Lung (tissue), 16 donors: ENCODE data around the gene R3HDML. TPM values are rescaled to one million over a fixed set of nuclear protein-coding genes. Genes with fewer than 3 reads are reported as not detected.
A peak's percentile ranks its signal among the peaks of the same experiment; 100 is the strongest.

Source experiments
- ATAC-seq: fragments of 200-7000 bp; cut with Tn5 transposase; one replicate; pipeline ENCODE4 v1.9.1; 2020; ENCODE audit warnings: moderate number of reproducible peaks; ENCODE audit not compliant: insufficient read depth, low FRiP score
- DNase-seq, 3 donors: peaks; one replicate each; pipeline ENCODE4 v3.0.0-alpha.2; 2013 to 2017
- H3K27ac ChIP-seq, 2 donors: one replicate each; pipeline ENCODE4 v1.5.1; 2013; ENCODE audit warnings: mild to moderate bottlenecking in 2 of 2, moderate library complexity in 2 of 2, control low read depth in 1 of 2, inconsistent platforms in 1 of 2, low read depth in 1 of 2, low read length in 1 of 2
- H3K27me3 ChIP-seq, 3 donors: one replicate each; pipeline ENCODE4 v1.5.1; 2013; ENCODE audit warnings: low read length in 2 of 3; ENCODE audit not compliant: control insufficient read depth in 3 of 3, insufficient read depth in 3 of 3
- H3K36me3 ChIP-seq, 4 donors: one replicate each; pipeline ENCODE4 v1.5.1; 2013; ENCODE audit warnings: low read length in 4 of 4, mild to moderate bottlenecking in 1 of 4, moderate library complexity in 1 of 4; ENCODE audit not compliant: control insufficient read depth in 4 of 4, insufficient read depth in 4 of 4
- H3K4me1 ChIP-seq, 5 donors: one replicate each; pipeline ENCODE4 v1.5.1; 2013; ENCODE audit warnings: low read length in 5 of 5, mild to moderate bottlenecking in 2 of 5, moderate library complexity in 1 of 5; ENCODE audit not compliant: control insufficient read depth in 5 of 5, insufficient read depth in 5 of 5
- H3K4me3 ChIP-seq: one replicate; pipeline ENCODE4 v1.5.1; 2013; ENCODE audit warnings: mild to moderate bottlenecking, control low read depth, moderate library complexity
- H3K9ac ChIP-seq, 2 donors: one replicate each; pipeline ENCODE4 v1.5.1; 2013; ENCODE audit warnings: low read length in 2 of 2, control low read depth in 1 of 2; ENCODE audit not compliant: insufficient read depth in 1 of 2
- H3K9me3 ChIP-seq, 4 donors: one replicate each; pipeline ENCODE4 v1.5.1; 2013; ENCODE audit warnings: low read length in 3 of 4, mild to moderate bottlenecking in 1 of 4, moderate library complexity in 1 of 4; ENCODE audit not compliant: control insufficient read depth in 4 of 4, insufficient read depth in 3 of 4
- WGBS, 2 donors: extraction: QIAGEN DNeasy Blood & Tissue Kit; methylation state at CpG; one replicate each; pipeline ENCODE4 v1.1.7; 2013; 5-methylcytosine and 5-hydroxymethylcytosine counted together
- long read RNA-seq, 5 donors: transcript quantifications; one replicate each; lab custom pipeline, GENCODE V29; 2026
- polyA plus RNA-seq, 2 donors: library from polyadenylated mRNA; stranded (reverse); fragments of 200-250 nt; gene quantifications; one replicate each; pipeline ENCODE4 v1.2.1, GENCODE V29; 2013
- total RNA-seq, 2 donors: library from RNA; depleted of rRNA in 1 of 2; stranded (reverse); fragments of >200 nt in 1 of 2; gene quantifications; one replicate each; pipeline ENCODE4 v1.2.1, GENCODE V29; 2014 to 2021
- TF ChIP-seq, protein P1 (sequence below): IDR thresholded peaks from 2 replicates; pipeline ENCODE4 v1.5.1; 2012; ENCODE audit warnings: mild to moderate bottlenecking; ENCODE audit errors: control extremely low read depth, extremely low read depth
- donor health status: control.
- donor health status: control.
- donor health status: Bipolar disorder and iron deficiency.
- donor health status: healthy.
- donor health status: DM: yes; HTN: yes; CAD: no.

The R3HDML gene, protein sequence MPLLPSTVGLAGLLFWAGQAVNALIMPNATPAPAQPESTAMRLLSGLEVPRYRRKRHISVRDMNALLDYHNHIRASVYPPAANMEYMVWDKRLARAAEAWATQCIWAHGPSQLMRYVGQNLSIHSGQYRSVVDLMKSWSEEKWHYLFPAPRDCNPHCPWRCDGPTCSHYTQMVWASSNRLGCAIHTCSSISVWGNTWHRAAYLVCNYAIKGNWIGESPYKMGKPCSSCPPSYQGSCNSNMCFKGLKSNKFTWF
- total RNA-seq (not detected), polyA plus RNA-seq (not detected)
- long read RNA-seq, donor 1, result 0 reads
- long read RNA-seq, donor 2, result 0 reads
- long read RNA-seq, donor 3, result 0 reads
- long read RNA-seq, donor 4, result 0 reads
- long read RNA-seq, donor 5, result 0 reads

GRCh38 chr20:44336725-44337380 is at the start of gene R3HDML:
Gene R3HDML, plus strand, starts transcription at chr20:44337043. Its CDS starts 115 bp downstream, at chr20:44337158.
- no peaks in the 10 kb centered on the region for H3K9me3 ChIP-seq
- no peak within 1 kb of the TSS for H3K27ac ChIP-seq
- H3K27me3 ChIP-seq, result peaks cover 0 to 2% (median 0%) of the 10 kb centered on the region in 3 donors
- WGBS, 2 donors, result 87 to 89% methylated on average over 16 of the region's 16 CpGs
- H3K36me3 ChIP-seq, result no peaks in the 10 kb centered on the region
- ATAC-seq (no peak), DNase-seq (no peak)
- no peak within 1 kb of the TSS for H3K9ac ChIP-seq
- H3K4me3 ChIP-seq, result no peak within 1 kb of the TSS
- TF ChIP-seq, protein P1, sequence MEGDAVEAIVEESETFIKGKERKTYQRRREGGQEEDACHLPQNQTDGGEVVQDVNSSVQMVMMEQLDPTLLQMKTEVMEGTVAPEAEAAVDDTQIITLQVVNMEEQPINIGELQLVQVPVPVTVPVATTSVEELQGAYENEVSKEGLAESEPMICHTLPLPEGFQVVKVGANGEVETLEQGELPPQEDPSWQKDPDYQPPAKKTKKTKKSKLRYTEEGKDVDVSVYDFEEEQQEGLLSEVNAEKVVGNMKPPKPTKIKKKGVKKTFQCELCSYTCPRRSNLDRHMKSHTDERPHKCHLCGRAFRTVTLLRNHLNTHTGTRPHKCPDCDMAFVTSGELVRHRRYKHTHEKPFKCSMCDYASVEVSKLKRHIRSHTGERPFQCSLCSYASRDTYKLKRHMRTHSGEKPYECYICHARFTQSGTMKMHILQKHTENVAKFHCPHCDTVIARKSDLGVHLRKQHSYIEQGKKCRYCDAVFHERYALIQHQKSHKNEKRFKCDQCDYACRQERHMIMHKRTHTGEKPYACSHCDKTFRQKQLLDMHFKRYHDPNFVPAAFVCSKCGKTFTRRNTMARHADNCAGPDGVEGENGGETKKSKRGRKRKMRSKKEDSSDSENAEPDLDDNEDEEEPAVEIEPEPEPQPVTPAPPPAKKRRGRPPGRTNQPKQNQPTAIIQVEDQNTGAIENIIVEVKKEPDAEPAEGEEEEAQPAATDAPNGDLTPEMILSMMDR, result no peak
- peaks cover 0 to 5% (median 0%) of the 10 kb centered on the region in 5 donors for H3K4me1 ChIP-seq

- Histone ChIP-seq H3K27ac (no peak overlapping the region), H3K4me1 (peaks cover 0 to 9% (median 0%) of the 10 kb centered on the region in 5 donors), H3K27me3 (no peaks in the 10 kb centered on the region), H3K36me3 (no peaks in the 10 kb centered on the region), H3K4me3 (no peak overlapping the region), H3K9me3 (peaks cover 0 to 3% (median 0%) of the 10 kb centered on the region in 4 donors), H3K9ac (no peak overlapping the region)
- TF ChIP-seq, protein P1, result no peak
- DNase-seq (peak in 2 of 3 donors; percentile 17 to 49), ATAC-seq (no peak)
- 70 to 74% methylated on average over 5 of the region's 5 CpGs for WGBS, 2 donors
Observed at GRCh38 chr20:44287272-44288097, 49.4 kb upstream of the R3HDML start.

DNA sequence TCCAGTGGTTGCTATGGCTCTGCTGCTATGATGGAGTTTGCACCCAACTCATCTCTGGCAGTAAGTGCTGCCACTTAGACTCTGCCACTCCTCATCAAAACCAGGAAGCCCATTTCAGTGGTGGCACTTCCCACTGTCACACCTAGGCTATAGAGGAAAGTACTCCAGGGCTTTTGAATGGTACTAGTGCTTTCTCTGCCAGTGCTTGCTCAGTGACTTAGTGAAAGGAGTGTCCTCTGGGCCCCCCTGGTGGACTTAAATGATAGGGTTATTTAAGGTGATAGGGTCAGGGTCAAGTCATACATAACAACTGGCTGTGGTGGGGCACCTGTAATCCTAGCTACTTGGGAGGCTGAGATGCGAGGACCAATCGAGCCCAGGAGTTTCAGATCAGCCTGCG is 48.6 kb upstream of the R3HDML start:
- ATAC-seq (no peak), DNase-seq (no peak)
- Histone ChIP-seq H3K4me3 (no peak overlapping the region), H3K9me3 (peaks cover 0 to 3% (median 0%) of the 10 kb centered on the region in 4 donors), H3K27ac (no peak overlapping the region), H3K36me3 (no peaks in the 10 kb centered on the region), H3K4me1 (peaks cover 0 to 8% (median 0%) of the 10 kb centered on the region in 5 donors), H3K27me3 (no peaks in the 10 kb centered on the region), H3K9ac (no peak overlapping the region)
- 91 to 100% methylated on average over 3 of the region's 3 CpGs for WGBS, 2 donors
- TF ChIP-seq, protein P1, result no peak
